ENCODE measurements around the gene PLEK2.

Gene PLEK2

GRCh38 chr14:67397536-67397935 is 14.4 kb downstream of the PLEK2 start:
- no peak for DNase-seq (ENCODE audit: low read depth)

GRCh38 chr14:67396381-67396970 is 15.5 kb downstream of the PLEK2 start:
- DNase-seq (ENCODE audit: low read depth), result no peak

GRCh38 chr14:67395876-67396189 is 16.1 kb downstream of the PLEK2 start:
- DNase-seq (ENCODE audit: low read depth), result no peak

GRCh38 chr14:67395086-67395875 is 16.7 kb downstream of the PLEK2 start:
- no peak for DNase-seq (ENCODE audit: low read depth)

GRCh38 chr14:67393689-67394088 is 18.3 kb downstream of the PLEK2 start:
- no peak for DNase-seq (ENCODE audit: low read depth)

- no peak for DNase-seq (ENCODE audit: low read depth)
Observed at GRCh38 chr14:67392800-67393199, 19.2 kb downstream of the PLEK2 start.

- no peak for DNase-seq (ENCODE audit: low read depth)
Observed at GRCh38 chr14:67392123-67392522, 19.8 kb downstream of the PLEK2 start.

GRCh38 chr14:67391268-67391667 is 20.7 kb downstream of the PLEK2 start:
- no peak for DNase-seq (ENCODE audit: low read depth)

GRCh38 chr14:67389811-67390534 is 22.0 kb downstream of the PLEK2 start:
- DNase-seq (ENCODE audit: low read depth), result no peak

GRCh38 chr14:67389275-67389674 is 22.7 kb downstream of the PLEK2 start:
- no peak for DNase-seq (ENCODE audit: low read depth)

GRCh38 chr14:67387195-67387594 is 24.8 kb downstream of the PLEK2 start:
- no peak for DNase-seq (ENCODE audit: low read depth)

GRCh38 chr14:67385618-67386017 is 26.3 kb downstream of the PLEK2 start:
- DNase-seq (ENCODE audit: low read depth), result no peak

- no peak for DNase-seq (ENCODE audit: low read depth)
Observed at GRCh38 chr14:67385120-67385519, 26.8 kb downstream of the PLEK2 start.

GRCh38 chr14:67377916-67378315 is 34.0 kb downstream of the PLEK2 start:
- DNase-seq (ENCODE audit: low read depth), result no peak

- DNase-seq (ENCODE audit: low read depth), result no peak
Observed at GRCh38 chr14:67373347-67373746, 38.6 kb downstream of the PLEK2 start.

GRCh38 chr14:67372833-67373232 is 39.1 kb downstream of the PLEK2 start:
- DNase-seq (ENCODE audit: low read depth), result no peak

- no peak for DNase-seq (ENCODE audit: low read depth)
Observed at GRCh38 chr14:67371247-67372148, 40.5 kb downstream of the PLEK2 start.

GRCh38 chr14:67370830-67371229 is 41.1 kb downstream of the PLEK2 start:
- DNase-seq (ENCODE audit: low read depth), result no peak

GRCh38 chr14:67365476-67365875 is 46.5 kb downstream of the PLEK2 start:
- no peak for DNase-seq (ENCODE audit: low read depth)

GRCh38 chr14:67360470-67361206 is 51.3 kb downstream of the PLEK2 start:
- no peak for DNase-seq (ENCODE audit: low read depth)

- peak; percentile 99 for DNase-seq (ENCODE audit: low read depth)
Observed at GRCh38 chr14:67359775-67360469, 52.0 kb downstream of the PLEK2 start, which contains the start of the genes ATP6V1D and EIF2S1. TSS of gene ATP6V1D (minus strand) at chr14:67359804. CDS start at chr14:67359698, 106 bp downstream. TSS of gene EIF2S1 (plus strand) at chr14:67360328. CDS start at chr14:67364768, 4,440 bp downstream.
